NOMO-1 treated with dmso at 0.1 percent for 144 hours (cell line): ENCODE results near the gene CCDC183.

Experiments used
- DNase-seq: peaks from one replicate; lab custom pipeline; 2025; ENCODE audit not compliant: unreplicated experiment; lab: John Stamatoyannopoulos, UW

CCDC183 gene

DNA sequence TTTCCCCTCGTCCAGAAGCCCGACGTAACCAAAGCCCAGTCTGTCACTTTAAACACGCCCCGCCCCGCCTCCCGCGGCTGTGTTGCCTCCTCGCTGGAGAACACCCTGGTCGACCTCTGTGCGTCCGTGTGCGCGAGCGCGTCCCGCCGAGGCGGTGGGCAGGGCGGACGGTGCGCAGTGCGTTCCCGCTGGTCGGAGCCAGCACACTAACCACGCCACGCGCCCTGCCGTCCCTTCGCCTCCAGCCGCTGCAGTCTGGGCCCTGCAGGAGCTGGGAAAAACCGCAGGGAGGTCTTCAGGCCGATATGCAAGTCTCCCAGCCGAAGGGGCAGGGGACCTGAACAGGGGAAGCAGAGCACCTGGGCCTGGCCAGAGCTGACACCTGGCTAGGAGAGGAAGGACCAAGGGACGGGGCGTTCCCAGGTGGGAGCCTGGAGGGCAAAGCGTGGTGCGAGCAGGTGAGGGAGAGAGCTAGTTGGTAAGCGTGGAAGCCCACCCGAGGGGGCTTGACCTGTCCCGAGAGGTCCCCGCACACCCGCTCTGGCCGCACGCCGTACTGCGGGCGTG lies 51.8 kb downstream of the CCDC183 start:
- peak; percentile 91 for DNase-seq

GRCh38 chr9:136848393-136849037 lies 52.4 kb downstream of the CCDC183 start:
- DNase-seq: peak; percentile 49

DNA sequence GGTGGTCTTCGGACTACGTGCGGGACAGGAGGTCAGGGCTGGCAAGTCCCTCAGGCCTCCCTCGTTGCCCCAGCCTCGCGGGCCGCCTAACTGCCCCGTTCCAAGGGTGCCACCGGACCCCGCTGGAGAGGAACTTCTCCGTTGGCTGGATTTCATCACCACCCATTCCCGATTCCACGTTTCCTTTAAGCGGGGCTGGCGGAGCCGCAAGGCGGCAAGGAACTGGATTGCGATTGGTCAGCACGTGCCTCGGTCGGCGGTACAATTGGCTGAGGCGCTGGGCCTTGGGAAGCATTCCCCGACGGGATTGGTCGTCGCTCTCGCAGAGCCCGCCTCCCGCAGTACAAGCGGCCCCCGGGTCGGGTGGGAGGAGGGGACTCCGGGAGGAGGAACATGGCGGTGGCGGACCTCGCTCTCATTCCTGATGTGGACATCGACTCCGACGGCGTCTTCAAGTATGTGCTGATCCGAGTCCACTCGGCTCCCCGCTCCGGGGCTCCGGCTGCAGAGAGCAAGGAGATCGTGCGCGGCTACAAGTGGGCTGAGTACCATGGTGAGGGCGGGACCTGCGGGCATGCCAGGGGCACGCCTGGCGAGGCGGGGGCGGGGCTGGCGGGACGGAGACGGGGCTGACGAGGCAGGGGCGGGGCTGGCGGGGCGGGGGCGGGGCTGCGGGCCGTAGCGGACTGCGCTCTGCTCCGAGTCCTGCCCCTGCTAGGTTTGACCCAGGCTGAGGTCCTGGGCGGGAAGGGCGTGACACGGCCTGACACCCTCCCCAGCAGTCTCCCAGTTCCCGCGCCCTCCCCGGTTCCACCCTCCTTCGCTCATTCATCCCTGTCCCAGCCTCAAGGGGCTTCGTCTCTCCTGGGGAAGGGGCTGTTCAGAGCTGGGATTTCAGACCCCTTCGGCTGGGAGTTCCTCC lies 53.2 kb downstream of the CCDC183 start, which contains the start of gene PHPT1:
Gene PHPT1, plus strand, starts transcription at position 372 of the 922 bp plus-strand sequence. Its CDS starts 22 bp downstream, at position 394.
- DNase-seq: peak; percentile 100

DNA sequence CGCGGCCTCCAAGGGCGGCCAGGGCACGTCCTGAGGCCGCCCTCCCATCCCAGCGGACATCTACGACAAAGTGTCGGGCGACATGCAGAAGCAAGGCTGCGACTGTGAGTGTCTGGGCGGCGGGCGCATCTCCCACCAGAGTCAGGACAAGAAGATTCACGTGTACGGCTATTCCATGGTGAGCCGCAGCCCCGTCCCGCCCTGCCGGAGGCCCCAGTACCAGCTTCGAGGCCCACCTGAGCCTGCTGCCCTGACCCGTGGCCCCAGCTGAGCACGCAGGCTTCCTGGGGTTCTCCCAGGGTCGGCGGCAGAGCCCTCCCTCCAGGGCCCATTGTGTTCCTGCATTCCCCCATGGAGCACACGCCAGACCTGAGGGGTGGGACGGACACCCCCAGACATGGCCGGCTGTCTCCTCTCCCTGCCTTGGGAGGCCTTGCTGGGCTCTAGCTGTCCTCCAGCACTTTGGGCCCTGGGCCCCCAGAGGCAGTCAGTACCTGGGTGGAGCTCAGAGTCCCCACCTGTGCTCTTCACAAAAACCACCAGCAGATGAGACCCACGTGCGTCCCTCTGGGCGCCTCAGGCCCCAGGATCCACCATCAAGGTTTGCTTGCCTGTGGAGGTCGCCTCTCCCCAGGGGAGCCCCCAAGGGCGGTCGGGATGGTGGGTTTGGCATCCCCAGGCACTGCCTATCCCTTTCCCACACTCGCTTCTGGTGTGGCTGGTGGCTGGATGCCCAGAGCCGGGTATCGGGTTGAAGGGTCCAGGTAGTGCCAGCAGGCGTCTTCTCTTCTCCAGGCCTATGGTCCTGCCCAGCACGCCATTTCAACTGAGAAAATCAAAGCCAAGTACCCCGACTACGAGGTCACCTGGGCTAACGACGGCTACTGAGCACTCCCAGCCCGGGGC lies 54.1 kb downstream of the CCDC183 start:
- DNase-seq: no peak

- DNase-seq: no peak
Measured at GRCh38 chr9:136850866-136851775, 55.0 kb downstream of the CCDC183 start.

GRCh38 chr9:136851941-136852663 lies 56.0 kb downstream of the CCDC183 start, which contains the start of gene MAMDC4:
Gene MAMDC4 (plus strand): TSS chr9:136852346. CDS start chr9:136852417, 71 bp downstream.
- no peak for DNase-seq

- no peak for DNase-seq
Measured at GRCh38 chr9:136852664-136853595, 56.8 kb downstream of the CCDC183 start.

DNA sequence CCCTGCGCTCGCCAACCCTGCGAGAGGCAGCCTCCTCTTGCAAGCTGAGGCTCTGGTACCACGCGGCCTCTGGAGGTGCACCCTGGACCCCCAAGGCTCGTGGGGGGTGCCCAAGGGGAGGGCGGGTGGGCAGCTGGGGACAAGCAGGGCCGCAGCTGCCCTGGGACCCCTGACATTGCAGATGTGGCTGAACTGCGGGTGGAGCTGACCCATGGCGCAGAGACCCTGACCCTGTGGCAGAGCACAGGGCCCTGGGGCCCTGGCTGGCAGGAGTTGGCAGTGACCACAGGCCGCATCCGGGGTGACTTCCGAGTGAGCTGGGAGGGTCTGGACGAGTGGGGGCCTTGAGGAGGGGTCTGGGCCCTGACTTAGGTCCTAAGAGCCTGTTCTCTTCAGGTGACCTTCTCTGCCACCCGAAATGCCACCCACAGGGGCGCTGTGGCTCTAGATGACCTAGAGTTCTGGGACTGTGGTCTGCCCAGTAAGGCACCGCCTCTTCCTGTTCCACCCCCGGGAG lies 57.5 kb downstream of the CCDC183 start:
- DNase-seq: no peak

DNA sequence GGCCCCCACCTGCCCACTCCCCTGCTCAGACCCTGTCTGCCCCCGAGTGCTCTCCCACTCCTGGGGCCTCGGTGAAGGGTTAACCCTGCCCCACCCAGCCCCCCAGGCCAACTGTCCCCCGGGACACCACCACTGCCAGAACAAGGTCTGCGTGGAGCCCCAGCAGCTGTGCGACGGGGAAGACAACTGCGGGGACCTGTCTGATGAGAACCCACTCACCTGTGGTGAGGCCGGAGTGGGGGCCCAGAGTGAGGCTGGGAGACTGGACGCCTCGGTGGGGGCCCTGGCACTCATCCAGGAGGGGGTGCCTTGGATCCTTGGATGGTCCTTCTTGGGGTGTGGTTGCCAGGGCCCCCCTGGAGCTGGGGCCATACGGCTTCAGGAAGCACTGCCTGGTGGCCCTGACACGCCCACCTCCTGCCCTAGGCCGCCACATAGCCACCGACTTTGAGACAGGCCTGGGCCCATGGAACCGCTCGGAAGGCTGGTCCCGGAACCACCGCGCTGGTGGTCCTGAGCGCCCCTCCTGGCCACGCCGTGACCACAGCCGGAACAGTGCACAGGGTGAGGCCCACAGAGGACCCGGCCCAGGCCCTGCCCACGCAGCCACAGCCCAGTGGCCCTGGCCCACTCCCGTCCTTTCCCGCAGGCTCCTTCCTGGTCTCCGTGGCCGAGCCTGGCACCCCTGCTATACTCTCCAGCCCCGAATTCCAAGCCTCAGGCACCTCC lies 58.1 kb downstream of the CCDC183 start:
- DNase-seq: no peak

DNA sequence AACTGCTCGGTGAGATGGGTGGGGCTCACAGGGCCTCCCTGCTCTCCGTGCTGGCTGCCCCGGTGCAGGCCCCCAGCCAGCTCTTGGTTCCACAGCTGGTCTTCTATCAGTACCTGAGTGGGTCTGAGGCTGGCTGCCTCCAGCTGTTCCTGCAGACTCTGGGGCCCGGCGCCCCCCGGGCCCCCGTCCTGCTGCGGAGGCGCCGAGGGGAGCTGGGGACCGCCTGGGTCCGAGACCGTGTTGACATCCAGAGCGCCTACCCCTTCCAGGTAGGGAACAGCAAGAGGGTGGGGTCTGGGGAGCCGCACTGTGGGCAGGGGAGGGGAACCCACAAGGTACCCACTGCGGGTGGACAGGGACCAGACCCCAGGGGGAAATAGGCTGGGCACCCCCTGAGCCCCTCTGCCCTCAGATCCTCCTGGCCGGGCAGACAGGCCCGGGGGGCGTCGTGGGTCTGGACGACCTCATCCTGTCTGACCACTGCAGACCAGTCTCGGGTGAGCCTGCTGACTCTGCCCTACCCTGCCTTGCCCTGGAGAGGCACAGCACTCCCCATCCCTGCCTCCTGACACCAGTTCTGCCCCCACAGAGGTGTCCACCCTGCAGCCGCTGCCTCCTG lies 58.8 kb downstream of the CCDC183 start:
- DNase-seq: no peak

DNA sequence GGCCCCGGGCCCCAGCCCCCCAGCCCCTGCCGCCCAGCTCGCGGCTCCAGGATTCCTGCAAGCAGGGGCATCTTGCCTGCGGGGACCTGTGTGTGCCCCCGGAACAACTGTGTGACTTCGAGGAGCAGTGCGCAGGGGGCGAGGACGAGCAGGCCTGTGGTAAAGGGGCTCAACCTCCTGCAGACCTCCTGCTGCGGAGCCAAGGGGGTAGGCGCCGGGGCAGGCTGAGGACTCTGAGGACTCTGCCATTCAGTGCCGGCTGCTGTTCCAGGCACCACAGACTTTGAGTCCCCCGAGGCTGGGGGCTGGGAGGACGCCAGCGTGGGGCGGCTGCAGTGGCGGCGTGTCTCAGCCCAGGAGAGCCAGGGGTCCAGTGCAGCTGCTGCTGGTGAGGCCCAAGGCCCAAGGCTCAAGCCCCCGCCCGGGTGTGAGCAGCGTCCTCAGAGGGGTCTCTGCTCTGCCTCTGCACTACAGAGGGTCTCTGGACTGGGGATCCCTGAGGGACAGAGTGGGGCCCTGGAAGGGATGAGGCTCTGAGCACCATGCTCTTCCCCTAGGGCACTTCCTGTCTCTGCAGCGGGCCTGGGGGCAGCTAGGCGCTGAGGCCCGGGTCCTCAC lies 59.4 kb downstream of the CCDC183 start:
- no peak for DNase-seq

- no peak for DNase-seq
Measured at GRCh38 chr9:136856079-136856476, 59.9 kb downstream of the CCDC183 start.

GRCh38 chr9:136856541-136857141 lies 60.5 kb downstream of the CCDC183 start:
- DNase-seq: no peak

GRCh38 chr9:136857166-136857565 lies 61.0 kb downstream of the CCDC183 start:
- DNase-seq: no peak
